Heart left ventricle (tissue), 16 donors: ENCODE results near the gene NIBAN1. TPM values are rescaled to one million over a fixed set of nuclear protein-coding genes. Genes with fewer than 3 reads are reported as not detected.

Experiments used
- ATAC-seq, 4 donors: fragments of 200-7000 bp; cut with Tn5 transposase; one replicate each; pipeline ENCODE4 v1.9.1; 2020 to 2022; ENCODE audit warnings: moderate library complexity in 4 of 4, mild to moderate bottlenecking in 3 of 4, moderate number of reproducible peaks in 1 of 4
- DNase-seq, 5 donors: peaks; one replicate each; pipeline ENCODE4 v3.0.0-alpha.2; 2020
- H3K27ac ChIP-seq, 12 donors: fragments of 200-600 bp; sonication (generic) in 4 of 12; one replicate each; pipeline versions ENCODE4 v1.5.0 to v1.8.0; 2016 to 2022; ENCODE audit warnings: mild to moderate bottlenecking in 2 of 12
- H3K27me3 ChIP-seq, 9 donors: fragments of 200-600 bp; sonication (generic) in 2 of 9; one replicate each; pipeline versions ENCODE4 v1.5.1 to v1.8.0; 2016 to 2022; ENCODE audit warnings: mild to moderate bottlenecking in 3 of 9
- H3K36me3 ChIP-seq, 9 donors: fragments of 200-600 bp; sonication (generic) in 2 of 9; one replicate each; pipeline versions ENCODE4 v1.5.0 to v1.8.0; 2018 to 2022; ENCODE audit warnings: mild to moderate bottlenecking in 2 of 9
- H3K4me1 ChIP-seq, 12 donors: fragments of 200-600 bp; sonication (generic) in 4 of 12; one replicate each; pipeline versions ENCODE4 v1.5.0 to v1.8.0; 2016 to 2022; ENCODE audit warnings: mild to moderate bottlenecking in 3 of 12
- H3K4me3 ChIP-seq, 12 donors: fragments of 200-600 bp; sonication (generic) in 4 of 12; one replicate each; pipeline versions ENCODE4 v1.5.0 to v1.8.0; 2017 to 2022; ENCODE audit warnings: mild to moderate bottlenecking in 9 of 12, moderate library complexity in 4 of 12
- H3K9me3 ChIP-seq, 12 donors: fragments of 200-600 bp; sonication (generic) in 4 of 12; one replicate each; pipeline versions ENCODE4 v1.5.0 to v1.8.0; 2016 to 2022; ENCODE audit warnings: mild to moderate bottlenecking in 1 of 12
- POLR2A ChIP-seq, 2 donors: fragments of 450-650 bp; IDR thresholded peaks; one replicate each; pipeline ENCODE4 v1.6.1; 2017; ENCODE audit warnings: antibody characterized with exemption in 2 of 2, mild to moderate bottlenecking in 2 of 2, moderate library complexity in 2 of 2
- WGBS, 4 donors: extraction: QIAGEN DNeasy Blood & Tissue Kit in 2 of 4; methylation state at CpG; one replicate each; pipeline versions ENCODE4 v1.1.5 to v1.1.7; 2013 to 2018; 5-methylcytosine and 5-hydroxymethylcytosine counted together
- intact Hi-C, 10 donors: fragments of 100-400 bp; cut with DNase I; formaldehyde crosslinking; loops; one replicate each; pipeline versions ENCODE4 v1.11.1 to v1.14.2; 2022
- polyA plus RNA-seq, 2 donors: library from polyadenylated mRNA; stranded (reverse); fragments of 200-250 nt; gene quantifications; one replicate each; pipeline ENCODE4 v1.2.3, GENCODE V29; 2013
- total RNA-seq, 9 donors: library from RNA; depleted of rRNA in 2 of 9; stranded (reverse); fragments of >200 nt in 2 of 9; fragmentation: NEBNext Ultra II Directional in 3 of 9; extraction: Animal tissue kit (Norgen Biotek cat#: 25700) in 3 of 9; gene quantifications; one replicate each; pipeline versions ENCODE4 v1.1.0 to v1.2.4, GENCODE V29; 2016 to 2023
- TF ChIP-seq, protein P1 (sequence below), 12 donors: fragments of 200-600 bp; sonication (generic) in 4 of 12; IDR thresholded peaks; one replicate each; pipeline versions ENCODE4 v1.5.0 to v1.8.0; 2018 to 2022; ENCODE audit warnings: antibody characterized with exemption in 12 of 12, mild to moderate bottlenecking in 5 of 12
- donor health status: ischemic (EF 13 %, LVEDD 7.1; RV severe dilation, severe dysfunction).
- donor health status: healthy with polysubstance abuse.
- donor health status: DM: no; HTN: yes; CAD: no.
- donor health status: DM: no; HTN: no; CAD: no.
- donor health status: ischemic (EF 25% LVEDD 6.9; RV normal size, moderate dysfunction).
- donor health status: ischemic (EF 25% LVEDD 5.7; RV mildly dilated, moderate dysfunction).
- donor health status: healthy.
- donor health status: DM: yes; HTN: yes; CAD: no.
- donor health status: ischemic (EF 35%, LVEDD 5.7; RV mildly dilated, moderate dysfunction).
- donor health status: nonischemic (EF 11% LVEDD 7.7; RV severe dilation, severe dysfunction).
- donor health status: DM: yes; HTN: yes; CAD: no.
- donor health status: PGD.
- donor health status: ischemic (EF 29% LVEDD 5.4; RV normal size, mild dysfunction).
- donor health status: nonischemic (EF 23%, LVEDD 6.1; RV moderate dilation, normal function).

NIBAN1 gene
- total and polyA plus RNA-seq, 11 donors, result 86.0 to 609 (median 278) TPM

DNA sequence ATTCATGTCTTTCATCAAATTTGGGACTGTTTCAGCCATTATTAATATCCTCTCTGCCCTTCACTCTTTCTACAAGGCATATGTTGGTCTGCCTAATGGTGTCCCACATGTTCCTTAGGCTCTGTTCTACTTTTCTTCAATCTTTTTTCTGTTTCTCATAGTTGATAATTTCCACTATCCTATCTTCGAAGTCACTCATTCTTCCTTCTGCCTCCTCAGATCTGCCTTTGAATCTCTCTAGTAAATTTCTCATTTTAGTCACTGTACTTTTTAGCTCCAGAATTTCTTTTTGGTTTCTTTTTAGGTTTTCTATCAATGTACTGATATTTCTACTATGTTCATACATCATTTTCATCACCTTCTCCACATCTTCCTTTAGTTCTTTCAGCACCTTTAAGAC lies 20.0 kb upstream of the NIBAN1 start:
- ATAC-seq (no peak), DNase-seq (no peak)
- Histone ChIP-seq H3K4me1 (no peaks in the 10 kb centered on the region), H3K9me3 (peaks cover 0 to 12% (median 0%) of the 10 kb centered on the region in 12 donors), H3K4me3 (no peak overlapping the region), H3K27ac (no peak overlapping the region), H3K36me3 (no peaks in the 10 kb centered on the region), H3K27me3 (peaks cover 0 to 6% (median 0%) of the 10 kb centered on the region in 9 donors)
- TF ChIP-seq, protein P1, sequence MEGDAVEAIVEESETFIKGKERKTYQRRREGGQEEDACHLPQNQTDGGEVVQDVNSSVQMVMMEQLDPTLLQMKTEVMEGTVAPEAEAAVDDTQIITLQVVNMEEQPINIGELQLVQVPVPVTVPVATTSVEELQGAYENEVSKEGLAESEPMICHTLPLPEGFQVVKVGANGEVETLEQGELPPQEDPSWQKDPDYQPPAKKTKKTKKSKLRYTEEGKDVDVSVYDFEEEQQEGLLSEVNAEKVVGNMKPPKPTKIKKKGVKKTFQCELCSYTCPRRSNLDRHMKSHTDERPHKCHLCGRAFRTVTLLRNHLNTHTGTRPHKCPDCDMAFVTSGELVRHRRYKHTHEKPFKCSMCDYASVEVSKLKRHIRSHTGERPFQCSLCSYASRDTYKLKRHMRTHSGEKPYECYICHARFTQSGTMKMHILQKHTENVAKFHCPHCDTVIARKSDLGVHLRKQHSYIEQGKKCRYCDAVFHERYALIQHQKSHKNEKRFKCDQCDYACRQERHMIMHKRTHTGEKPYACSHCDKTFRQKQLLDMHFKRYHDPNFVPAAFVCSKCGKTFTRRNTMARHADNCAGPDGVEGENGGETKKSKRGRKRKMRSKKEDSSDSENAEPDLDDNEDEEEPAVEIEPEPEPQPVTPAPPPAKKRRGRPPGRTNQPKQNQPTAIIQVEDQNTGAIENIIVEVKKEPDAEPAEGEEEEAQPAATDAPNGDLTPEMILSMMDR (IDR thresholded peaks at IDR 0.05), result no peak
- no peak for TF ChIP-seq POLR2A (IDR thresholded peaks at IDR 0.05)
- WGBS, 4 donors, result 92 to 98% (median 94%) methylated on average over 1 of the region's 1 CpG
- intact Hi-C loops, result no loop called here

DNA sequence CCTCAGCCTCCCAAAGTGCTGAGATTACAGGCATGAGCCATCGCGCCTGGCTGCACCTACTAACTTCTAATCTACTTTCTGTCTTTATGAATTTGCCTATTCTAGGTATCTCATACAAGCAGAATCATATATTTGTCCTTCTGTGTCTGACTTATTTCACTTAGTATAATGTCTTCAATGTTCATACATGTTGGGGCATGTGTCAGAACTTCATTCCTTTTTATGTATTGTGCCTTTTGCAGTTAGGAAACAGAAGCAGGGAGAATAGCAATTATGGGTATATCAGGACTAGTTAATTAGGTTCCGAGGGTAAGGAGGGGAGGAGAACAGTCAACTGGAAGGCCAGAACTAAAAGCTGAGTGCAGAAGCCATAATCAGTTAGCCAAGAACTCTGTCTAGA lies 18.0 kb upstream of the NIBAN1 start:
- Histone ChIP-seq H3K4me1 (peaks cover 0 to 8% (median 0%) of the 10 kb centered on the region in 12 donors), H3K36me3 (no peaks in the 10 kb centered on the region), H3K27me3 (peaks cover 0 to 6% (median 0%) of the 10 kb centered on the region in 9 donors), H3K27ac (no peak overlapping the region), H3K4me3 (no peak overlapping the region), H3K9me3 (peaks cover 0 to 12% (median 0%) of the 10 kb centered on the region in 12 donors)
- ATAC-seq (no peak), DNase-seq (no peak)
- WGBS, 4 donors, result 91 to 95% (median 92%) methylated on average over 3 of the region's 3 CpGs
- intact Hi-C loops, result no loop called here
- TF ChIP-seq, protein P1 (IDR thresholded peaks at IDR 0.05), result no peak
- no peak for TF ChIP-seq POLR2A (IDR thresholded peaks at IDR 0.05)

DNA sequence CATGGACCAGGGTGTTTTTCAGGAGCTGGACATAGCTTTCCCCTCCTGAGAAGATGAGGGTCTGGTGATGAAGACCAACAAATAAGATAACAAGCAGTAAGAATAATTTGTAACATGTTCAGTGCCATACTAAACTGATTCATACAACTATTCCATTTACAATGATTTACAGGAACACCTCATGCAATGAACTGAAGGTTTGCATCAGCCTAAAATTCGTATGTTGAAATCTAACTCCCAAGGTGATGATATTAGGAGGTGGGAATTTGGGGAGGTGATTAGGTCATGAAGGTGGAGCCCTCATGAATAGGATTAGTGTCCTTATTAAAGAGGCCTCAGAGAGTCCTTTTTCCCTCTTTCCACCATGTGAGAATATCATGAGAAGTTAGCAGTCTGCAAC lies 15.9 kb upstream of the NIBAN1 start:
- no peak for ATAC-seq
- no peak for DNase-seq
- H3K4me3 ChIP-seq, result no peak overlapping the region
- H3K27me3 ChIP-seq, result peaks cover 0 to 2% (median 0%) of the 10 kb centered on the region in 9 donors
- peaks cover 0 to 8% (median 0%) of the 10 kb centered on the region in 12 donors for H3K4me1 ChIP-seq
- no peak overlapping the region for H3K27ac ChIP-seq
- no peaks in the 10 kb centered on the region for H3K36me3 ChIP-seq
- no peak for TF ChIP-seq POLR2A (IDR thresholded peaks at IDR 0.05)
- TF ChIP-seq, protein P1 (IDR thresholded peaks at IDR 0.05), result no peak
- peaks cover 0 to 12% (median 0%) of the 10 kb centered on the region in 12 donors for H3K9me3 ChIP-seq
- intact Hi-C loops, result no loop called here
- WGBS, 4 donors, result 71 to 77% (median 75%) methylated on average over 1 of the region's 1 CpG

DNA sequence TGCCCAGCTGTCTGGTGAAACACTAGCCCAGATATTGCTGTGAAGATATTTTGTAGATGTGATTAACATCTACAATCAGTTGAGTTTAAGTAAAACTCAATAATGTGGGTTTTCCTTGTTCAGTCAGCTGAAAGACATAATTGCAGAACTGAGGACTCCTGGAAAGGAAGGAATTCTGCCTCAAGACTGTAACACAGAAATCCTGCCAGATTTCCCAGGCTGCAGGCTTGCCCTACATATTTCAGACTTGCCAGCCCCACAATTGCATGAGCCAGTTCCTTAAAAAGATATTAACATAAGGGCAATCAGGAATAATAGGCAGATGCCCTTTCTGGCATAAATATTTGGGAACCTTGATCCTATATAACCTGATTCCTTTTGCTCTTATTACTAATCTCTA lies 14.2 kb upstream of the NIBAN1 start:
- Histone ChIP-seq H3K4me1 (peaks cover 0 to 8% (median 0%) of the 10 kb centered on the region in 12 donors), H3K9me3 (no peaks in the 10 kb centered on the region), H3K36me3 (no peaks in the 10 kb centered on the region), H3K27me3 (no peaks in the 10 kb centered on the region), H3K4me3 (no peak overlapping the region), H3K27ac (no peak overlapping the region)
- TF ChIP-seq, protein P1 (IDR thresholded peaks at IDR 0.05), result no peak
- no peak for TF ChIP-seq POLR2A (IDR thresholded peaks at IDR 0.05)
- intact Hi-C loops, result loop anchor here in 3 of 10 donors (5.0 to 10.0 kb wide), 3 partner anchors 166 to 186 kb away; partner anchors contain the start of genes SWT1 (in 1 of the 3) and TRMT1L (in 1 of the 3)
- ATAC-seq (no peak), DNase-seq (no peak)
